PC-3 (cell line): ENCODE data around the gene PAOX. TPM values are rescaled to one million over a fixed set of nuclear protein-coding genes. Genes with fewer than 3 reads are reported as not detected.

Experiments used
- ATAC-seq: fragments of 200-7000 bp; cut with Tn5 transposase; 2 replicates; pipeline ENCODE4 v1.9.1; 2020; ENCODE audit warnings: mild to moderate bottlenecking, moderate library complexity
- BruUV-seq: library from RNA; stranded (reverse); fragments of 400-500 nt; replicated peaks from 2 replicates; lab custom pipeline; 2021; lab: Mats Ljungman, UMichigan
- CTCF ChIA-PET: fragments of 300-600 bp; sonication (Branson Sonifier 250); formaldehyde crosslinking; loops from one replicate; lab custom pipeline; 2022; ENCODE audit warnings: antibody characterized with exemption; lab: Charles Lee
- POLR2A ChIA-PET: fragments of 300-600 bp; sonication (Branson Sonifier 250); formaldehyde crosslinking; loops from one replicate; lab custom pipeline; 2022; ENCODE audit warnings: antibody characterized with exemption; ENCODE audit not compliant: unreplicated experiment; lab: Charles Lee
- DNase-seq: peaks from one replicate; pipeline ENCODE4 v3.0.0-alpha.2; 2015
- H2AFZ ChIP-seq: fragments of 300-600 bp; sonication (generic); 2 replicates; pipeline ENCODE4 v1.6.0; 2016; ENCODE audit warnings: antibody characterized with exemption, low read length
- H3F3A ChIP-seq: fragments of 300-600 bp; sonication (generic); one replicate; pipeline ENCODE4 v1.6.0; 2017; ENCODE audit warnings: antibody characterized with exemption, low read length, control low read depth, mild to moderate bottlenecking; ENCODE audit not compliant: unreplicated experiment
- H3K27ac ChIP-seq: fragments of 300-600 bp; sonication (generic); 2 replicates; pipeline ENCODE4 v1.5.1; 2016; ENCODE audit warnings: mild to moderate bottlenecking, low read length
- H3K27me3 ChIP-seq: fragments of 300-600 bp; sonication (generic); 2 replicates; pipeline ENCODE4 v1.6.1; 2016; ENCODE audit warnings: low read length, mixed read lengths
- H3K36me3 ChIP-seq: fragments of 300-600 bp; sonication (generic); 2 replicates; pipeline ENCODE4 v1.6.1; 2016; ENCODE audit warnings: low read depth, mixed run types, low read length, mixed read lengths
- H3K4me1 ChIP-seq: fragments of 300-600 bp; sonication (generic); 2 replicates; pipeline ENCODE4 v1.5.1; 2016; ENCODE audit warnings: low read length; ENCODE audit not compliant: insufficient read depth
- H3K4me2 ChIP-seq: fragments of 300-600 bp; sonication (generic); 2 replicates; pipeline ENCODE4 v1.6.0; 2016; ENCODE audit warnings: low read length
- H3K4me3 ChIP-seq: fragments of 300-600 bp; sonication (generic); 2 replicates; pipeline ENCODE4 v1.5.1; 2016; ENCODE audit warnings: mild to moderate bottlenecking, low read length, mixed read lengths
- H3K79me2 ChIP-seq: fragments of 300-600 bp; sonication (generic); 2 replicates; pipeline ENCODE4 v1.6.1; 2017; ENCODE audit warnings: low read length, mixed read lengths
- H3K9ac ChIP-seq: fragments of 300-600 bp; sonication (generic); 2 replicates; pipeline ENCODE4 v1.6.0; 2016; ENCODE audit warnings: mild to moderate bottlenecking, low read length
- H3K9me2 ChIP-seq: fragments of 300-600 bp; sonication (generic); replicated peaks from 2 replicates; pipeline ENCODE4 v1.6.1; 2016; ENCODE audit warnings: mixed run types, low read length, mixed read lengths
- H3K9me3 ChIP-seq: fragments of 300-600 bp; sonication (generic); 2 replicates; pipeline ENCODE4 v1.6.1; 2016; ENCODE audit warnings: low read length, mixed read lengths
- H4K20me1 ChIP-seq: fragments of 300-600 bp; sonication (generic); 2 replicates; pipeline ENCODE4 v1.6.1; 2016; ENCODE audit warnings: low read length, mixed read lengths
- EZH2 ChIP-seq: fragments of 300-600 bp; sonication (generic); IDR thresholded peaks from one replicate; pipeline ENCODE4 v1.6.1; 2017; ENCODE audit warnings: antibody characterized with exemption, mild to moderate bottlenecking, low read length; ENCODE audit not compliant: unreplicated experiment
- EZH2phosphoT487 ChIP-seq: fragments of 300-600 bp; sonication (generic); IDR thresholded peaks from 2 replicates; pipeline ENCODE4 v1.6.1; 2018; ENCODE audit warnings: mild to moderate bottlenecking, antibody characterized with exemption, low read length, borderline replicate concordance
- intact Hi-C: fragments of 100-400 bp; cut with micrococcal nuclease; formaldehyde crosslinking; loops from 2 replicates; pipeline ENCODE4 v1.9.0; 2023
- total RNA-seq: library from RNA; depleted of rRNA; stranded (reverse); fragments of >200 nt; gene quantifications from 2 replicates; pipeline ENCODE4 v1.2.3, GENCODE V29; 2014
- TF ChIP-seq, protein P1 (sequence below): fragments of 300-600 bp; sonication (generic); conservative IDR thresholded peaks from 2 replicates; pipeline ENCODE4 v1.5.1; 2017; ENCODE audit warnings: antibody characterized with exemption, low read depth, mild to moderate bottlenecking, low read length

PAOX gene
- total RNA-seq, 1 experiment from 2014 or later = 4.1 TPM

DNA sequence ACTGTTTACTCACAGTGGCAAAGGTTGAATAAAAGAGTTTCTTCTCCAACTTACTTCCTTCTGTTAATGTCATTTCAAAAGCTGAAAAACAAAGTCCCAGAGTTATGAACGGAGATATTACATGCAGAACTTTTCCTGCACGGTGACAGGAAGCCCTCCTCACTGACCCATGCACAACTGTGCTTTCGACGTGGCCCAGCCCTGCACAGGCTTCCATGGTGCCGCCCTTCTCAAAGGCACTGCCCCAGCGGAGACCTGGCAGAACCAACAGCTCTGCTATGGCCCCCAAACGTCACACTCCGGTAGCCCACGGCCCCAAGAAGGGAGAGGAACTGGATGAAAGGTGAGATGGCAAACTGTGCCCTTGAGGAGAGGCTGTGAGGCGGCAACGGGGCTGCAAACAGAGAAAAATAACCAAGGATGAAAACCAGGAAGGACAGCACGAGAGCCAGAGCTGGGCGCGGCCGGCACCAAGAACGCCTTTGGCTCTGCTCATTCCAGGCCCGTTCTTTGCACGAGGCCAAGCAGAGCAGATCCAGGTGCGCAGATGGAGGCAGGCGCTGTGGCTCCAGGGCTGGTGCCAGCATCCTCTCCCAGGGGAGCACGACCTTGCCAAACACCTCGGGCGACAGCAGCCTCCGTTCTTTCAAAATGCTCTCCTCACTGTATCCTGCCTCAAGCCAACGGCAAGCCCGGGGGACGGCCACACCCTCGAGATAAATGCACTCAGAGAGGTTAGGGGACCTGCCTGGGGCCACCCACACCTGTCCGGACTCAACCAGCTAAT, 14.2 kb upstream of the PAOX start:
- Histone ChIP-seq H3K9me3 (no peaks in the 10 kb centered on the region), H3K4me1 (no peaks in the 10 kb centered on the region), H2AFZ (no peak overlapping the region), H3F3A (no peaks in the 10 kb centered on the region), H3K36me3 (peaks cover 19% of the 10 kb centered on the region; the same call in 1 of the 2 replicates), H3K27me3 (no peaks in the 10 kb centered on the region), H3K9ac (no peak overlapping the region), H3K9me2 (no peaks in the 10 kb centered on the region), H4K20me1 (no peaks in the 10 kb centered on the region), H3K79me2 (no peaks in the 10 kb centered on the region), H3K4me3 (no peak overlapping the region), H3K27ac (no peak overlapping the region), H3K4me2 (no peak overlapping the region)
- ChIA-PET CTCF (no interaction called here), POLR2A (no interaction called here)
- BruUV-seq = no TSS peak
- no peak for DNase-seq
- TF ChIP-seq EZH2phosphoT487 (no peak), EZH2 (no peak)
- TF ChIP-seq, protein P1, sequence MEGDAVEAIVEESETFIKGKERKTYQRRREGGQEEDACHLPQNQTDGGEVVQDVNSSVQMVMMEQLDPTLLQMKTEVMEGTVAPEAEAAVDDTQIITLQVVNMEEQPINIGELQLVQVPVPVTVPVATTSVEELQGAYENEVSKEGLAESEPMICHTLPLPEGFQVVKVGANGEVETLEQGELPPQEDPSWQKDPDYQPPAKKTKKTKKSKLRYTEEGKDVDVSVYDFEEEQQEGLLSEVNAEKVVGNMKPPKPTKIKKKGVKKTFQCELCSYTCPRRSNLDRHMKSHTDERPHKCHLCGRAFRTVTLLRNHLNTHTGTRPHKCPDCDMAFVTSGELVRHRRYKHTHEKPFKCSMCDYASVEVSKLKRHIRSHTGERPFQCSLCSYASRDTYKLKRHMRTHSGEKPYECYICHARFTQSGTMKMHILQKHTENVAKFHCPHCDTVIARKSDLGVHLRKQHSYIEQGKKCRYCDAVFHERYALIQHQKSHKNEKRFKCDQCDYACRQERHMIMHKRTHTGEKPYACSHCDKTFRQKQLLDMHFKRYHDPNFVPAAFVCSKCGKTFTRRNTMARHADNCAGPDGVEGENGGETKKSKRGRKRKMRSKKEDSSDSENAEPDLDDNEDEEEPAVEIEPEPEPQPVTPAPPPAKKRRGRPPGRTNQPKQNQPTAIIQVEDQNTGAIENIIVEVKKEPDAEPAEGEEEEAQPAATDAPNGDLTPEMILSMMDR = no peak
- intact Hi-C loops = no loop called here
- ATAC-seq = no peak

DNA sequence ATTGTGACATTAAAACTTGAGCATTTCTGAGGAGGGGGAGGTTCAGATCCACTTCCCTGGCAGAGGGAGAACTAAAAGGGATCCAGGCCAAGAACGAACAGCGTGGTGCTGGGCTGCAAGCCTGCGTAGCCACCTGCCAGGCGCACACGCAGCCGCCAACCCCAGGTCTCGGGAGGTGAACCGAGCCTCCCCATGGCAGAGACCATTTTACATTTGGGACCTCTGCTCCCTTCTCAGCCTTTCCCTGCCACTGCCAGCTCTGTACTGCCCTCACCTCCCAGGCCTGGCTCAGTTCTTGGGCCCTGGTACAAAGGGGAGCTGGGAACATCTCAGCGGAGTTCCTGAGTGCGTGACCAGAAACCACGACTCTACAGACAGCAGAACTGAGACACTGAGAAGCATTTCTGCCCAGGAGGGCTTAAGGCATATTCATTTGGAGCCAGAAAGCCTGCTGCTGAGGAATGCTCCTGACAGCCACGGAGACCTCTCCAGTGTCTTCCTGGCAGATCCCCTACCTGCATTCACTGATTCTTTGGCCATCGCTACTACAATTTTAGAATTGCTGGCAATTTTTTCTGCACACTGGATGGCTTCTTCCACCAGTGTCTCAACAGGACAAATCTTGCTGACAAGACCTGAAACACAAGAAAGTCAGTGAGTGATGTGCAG, 13.5 kb upstream of the PAOX start:
- H3K9me2 ChIP-seq = no peaks in the 10 kb centered on the region
- intact Hi-C loops = no loop called here
- no peak for DNase-seq
- H3K4me3 ChIP-seq = no peak overlapping the region
- no peaks in the 10 kb centered on the region for H3K79me2 ChIP-seq
- H3K4me1 ChIP-seq = no peaks in the 10 kb centered on the region
- no peaks in the 10 kb centered on the region for H3K27me3 ChIP-seq
- H3K27ac ChIP-seq = no peak overlapping the region
- no peaks in the 10 kb centered on the region for H4K20me1 ChIP-seq
- H3F3A ChIP-seq = no peaks in the 10 kb centered on the region
- POLR2A ChIA-PET = no interaction called here
- H3K36me3 ChIP-seq = peaks cover 19% of the 10 kb centered on the region; the same call in 1 of the 2 replicates
- ATAC-seq = no peak
- H3K4me2 ChIP-seq = no peak overlapping the region
- no peak overlapping the region for H3K9ac ChIP-seq
- CTCF ChIA-PET = no interaction called here
- TF ChIP-seq, protein P1 = no peak
- no peak for TF ChIP-seq EZH2
- no peak for TF ChIP-seq EZH2phosphoT487
- no TSS peak for BruUV-seq
- H3K9me3 ChIP-seq = no peaks in the 10 kb centered on the region
- H2AFZ ChIP-seq = no peak overlapping the region

DNA sequence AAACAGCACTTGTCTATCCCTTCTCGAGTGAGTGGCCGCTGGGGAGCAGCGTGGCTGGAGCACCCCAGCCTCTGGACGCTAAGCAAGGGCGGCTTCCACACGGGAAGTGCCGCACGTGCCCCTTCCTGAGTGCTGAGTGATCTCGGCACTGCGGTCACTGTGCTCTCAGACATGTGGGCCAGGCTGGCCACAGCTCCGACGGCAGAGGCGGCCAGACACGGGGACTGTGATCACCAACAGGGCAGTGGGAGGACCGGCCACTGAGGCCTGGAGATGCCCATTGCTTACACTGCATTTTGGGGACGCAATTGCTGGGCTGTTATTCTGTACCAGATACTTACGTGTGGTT, 13.0 kb upstream of the PAOX start:
- H3K4me3 ChIP-seq = no peak overlapping the region
- H2AFZ ChIP-seq = no peak overlapping the region
- BruUV-seq = no TSS peak
- H3K4me1 ChIP-seq = no peaks in the 10 kb centered on the region
- no peaks in the 10 kb centered on the region for H3K9me3 ChIP-seq
- no peaks in the 10 kb centered on the region for H4K20me1 ChIP-seq
- ATAC-seq = no peak
- no peaks in the 10 kb centered on the region for H3K9me2 ChIP-seq
- no peak overlapping the region for H3K9ac ChIP-seq
- DNase-seq = no peak
- no peak overlapping the region for H3K4me2 ChIP-seq
- H3K27me3 ChIP-seq = no peaks in the 10 kb centered on the region
- H3K27ac ChIP-seq = no peak overlapping the region
- no peaks in the 10 kb centered on the region for H3F3A ChIP-seq
- POLR2A ChIA-PET = no interaction called here
- peaks cover 19% of the 10 kb centered on the region; the same call in 1 of the 2 replicates for H3K36me3 ChIP-seq
- H3K79me2 ChIP-seq = no peaks in the 10 kb centered on the region
- no peak for TF ChIP-seq EZH2phosphoT487
- TF ChIP-seq, protein P1 = no peak
- intact Hi-C loops = no loop called here
- CTCF ChIA-PET = no interaction called here
